ENCODE measurements around the gene TMEFF1. TPM values are rescaled to one million over a fixed set of nuclear protein-coding genes. Genes with fewer than 3 reads are reported as not detected.

Gene TMEFF1
- total and polyA plus RNA-seq, 4 donors, result 0.01 to 0.77 (median 0.71) TPM; not detected in 1

DNA sequence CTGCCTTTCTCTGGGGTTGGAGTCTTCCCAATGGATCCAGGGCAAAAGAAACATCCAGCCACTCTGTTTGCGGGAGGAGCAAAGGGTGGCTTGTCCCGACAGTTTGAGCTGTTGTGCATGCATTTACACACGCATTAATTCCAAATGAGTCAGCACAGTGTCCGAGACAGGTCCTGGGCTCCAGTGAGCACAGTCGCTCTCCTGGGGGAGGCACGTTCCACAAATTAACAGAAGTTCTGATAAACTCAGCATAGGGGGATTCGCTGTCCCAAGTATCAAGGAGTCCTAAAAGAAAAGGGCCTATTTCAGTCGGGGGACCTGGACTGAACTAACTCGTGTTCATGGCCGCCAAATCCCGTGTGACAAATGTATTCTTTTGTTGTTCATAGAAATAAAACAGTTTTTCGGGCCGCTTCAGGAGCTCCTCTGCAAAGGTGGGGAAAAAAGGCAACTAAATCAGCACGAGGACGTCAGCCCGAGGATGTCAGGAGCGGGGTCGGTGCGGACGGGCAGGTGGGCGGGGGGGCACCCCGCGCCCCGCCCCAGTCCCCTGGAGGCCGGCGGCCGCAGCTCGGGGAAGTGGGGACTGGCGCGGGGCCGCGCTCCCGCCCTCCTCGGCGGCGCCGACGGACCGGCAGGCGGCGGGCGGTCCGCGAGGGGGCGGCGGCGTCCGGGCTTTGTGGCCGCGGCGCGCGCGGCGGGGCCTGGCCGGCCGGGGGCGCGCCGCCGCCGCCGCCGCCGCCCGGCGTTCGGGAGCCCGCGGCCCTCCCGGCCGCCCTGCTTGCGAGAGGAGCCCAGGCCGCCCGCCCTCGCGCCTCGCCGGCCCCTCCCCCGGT, 46.2 kb upstream of the TMEFF1 start, which contains the start of gene MSANTD3:
MSANTD3 (plus strand) TSS at position 614 of the 836 bp plus-strand sequence. CDS start 14,796 bp downstream, outside the sequence.
- Histone ChIP-seq H3K9ac (ENCODE audit: insufficient read depth in 1 of 2, low read length in 2 of 2) (peak within 1 kb of the TSS; percentile 75 to 92), H3K4me1 (ENCODE audit: control insufficient read depth in 5 of 5, insufficient read depth in 5 of 5, low read length in 5 of 5) (peaks cover 0 to 19% (median 11%) of the 10 kb centered on the region in 5 donors), H3K27ac (ENCODE audit: low read depth in 1 of 2, low read length in 1 of 2) (peak within 1 kb of the TSS; percentile 91 to 93), H3K4me3 (peak within 1 kb of the TSS; percentile 75), H3K9me3 (ENCODE audit: control insufficient read depth in 4 of 4, insufficient read depth in 3 of 4, low read length in 3 of 4) (peaks cover 0 to 1% (median 0%) of the 10 kb centered on the region in 4 donors), H3K36me3 (ENCODE audit: control insufficient read depth in 4 of 4, insufficient read depth in 4 of 4, low read length in 4 of 4) (no peaks in the 10 kb centered on the region), H3K27me3 (ENCODE audit: control insufficient read depth in 3 of 3, insufficient read depth in 3 of 3, low read length in 2 of 3) (no peaks in the 10 kb centered on the region)
- DNase-seq (peak; percentile 72 to 85 (median 74)), ATAC-seq (ENCODE audit: insufficient read depth, low FRiP score) (peak; percentile 70)
- TF ChIP-seq, protein P1, sequence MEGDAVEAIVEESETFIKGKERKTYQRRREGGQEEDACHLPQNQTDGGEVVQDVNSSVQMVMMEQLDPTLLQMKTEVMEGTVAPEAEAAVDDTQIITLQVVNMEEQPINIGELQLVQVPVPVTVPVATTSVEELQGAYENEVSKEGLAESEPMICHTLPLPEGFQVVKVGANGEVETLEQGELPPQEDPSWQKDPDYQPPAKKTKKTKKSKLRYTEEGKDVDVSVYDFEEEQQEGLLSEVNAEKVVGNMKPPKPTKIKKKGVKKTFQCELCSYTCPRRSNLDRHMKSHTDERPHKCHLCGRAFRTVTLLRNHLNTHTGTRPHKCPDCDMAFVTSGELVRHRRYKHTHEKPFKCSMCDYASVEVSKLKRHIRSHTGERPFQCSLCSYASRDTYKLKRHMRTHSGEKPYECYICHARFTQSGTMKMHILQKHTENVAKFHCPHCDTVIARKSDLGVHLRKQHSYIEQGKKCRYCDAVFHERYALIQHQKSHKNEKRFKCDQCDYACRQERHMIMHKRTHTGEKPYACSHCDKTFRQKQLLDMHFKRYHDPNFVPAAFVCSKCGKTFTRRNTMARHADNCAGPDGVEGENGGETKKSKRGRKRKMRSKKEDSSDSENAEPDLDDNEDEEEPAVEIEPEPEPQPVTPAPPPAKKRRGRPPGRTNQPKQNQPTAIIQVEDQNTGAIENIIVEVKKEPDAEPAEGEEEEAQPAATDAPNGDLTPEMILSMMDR (IDR thresholded peaks at IDR 0.05; ENCODE audit: control extremely low read depth, extremely low read depth), result no peak
- 0 to 1% methylated on average over 32 to 79 of the region's 80 CpGs for WGBS, 2 donors

DNA sequence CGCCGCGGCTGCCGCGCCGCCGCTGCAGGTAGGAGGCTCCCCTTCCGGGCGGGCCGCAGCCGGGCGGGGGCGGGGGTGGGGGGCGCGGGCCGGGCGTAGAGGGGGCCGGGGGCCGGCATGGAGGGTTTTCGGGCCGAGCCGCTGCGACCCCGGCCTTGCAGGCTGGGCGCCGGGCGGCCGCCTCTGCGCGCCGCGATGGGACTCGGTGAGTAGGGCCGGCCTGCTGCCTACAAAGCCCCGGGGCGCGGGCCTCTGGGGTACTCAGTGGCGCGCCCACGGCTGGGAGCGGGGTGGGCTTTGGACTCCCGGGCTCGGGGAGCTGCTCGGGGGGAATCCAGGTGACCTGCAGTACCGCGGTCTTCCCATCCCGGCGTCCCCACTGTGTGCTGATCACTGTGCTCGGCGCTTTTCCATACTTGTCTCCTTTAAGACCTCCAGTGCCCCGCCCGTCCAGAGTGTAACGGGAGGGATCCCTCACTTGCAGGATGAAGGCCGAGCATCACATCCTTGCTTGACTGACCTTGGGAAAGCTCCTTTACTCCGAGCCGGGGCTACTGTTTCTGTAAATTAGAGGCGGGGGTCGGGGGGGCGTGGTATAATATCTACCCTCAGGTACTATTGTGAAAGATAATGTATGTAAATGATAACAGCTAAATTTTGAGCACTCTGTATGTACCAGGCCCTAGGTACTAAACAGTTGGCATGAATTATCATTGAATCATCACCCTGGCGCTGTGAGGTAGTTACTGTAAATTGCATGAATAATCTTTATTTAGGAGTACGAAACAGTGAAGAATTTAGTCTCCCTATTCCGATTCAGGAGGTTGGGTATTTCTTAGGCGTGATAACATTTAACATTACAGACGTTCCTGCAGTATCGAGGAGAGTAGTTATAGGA, 45.3 kb upstream of the TMEFF1 start:
- Histone ChIP-seq H3K9me3 (ENCODE audit: control insufficient read depth in 4 of 4, insufficient read depth in 3 of 4, low read length in 3 of 4) (peaks cover 0 to 1% (median 0%) of the 10 kb centered on the region in 4 donors), H3K9ac (ENCODE audit: insufficient read depth in 1 of 2, low read length in 2 of 2) (peak overlapping the region; percentile 75 to 92), H3K4me3 (peak overlapping the region; percentile 75), H3K27ac (ENCODE audit: low read depth in 1 of 2, low read length in 1 of 2) (peak overlapping the region; percentile 91 to 93), H3K4me1 (ENCODE audit: control insufficient read depth in 5 of 5, insufficient read depth in 5 of 5, low read length in 5 of 5) (peaks cover 0 to 19% (median 11%) of the 10 kb centered on the region in 5 donors), H3K27me3 (ENCODE audit: control insufficient read depth in 3 of 3, insufficient read depth in 3 of 3, low read length in 2 of 3) (no peaks in the 10 kb centered on the region), H3K36me3 (ENCODE audit: control insufficient read depth in 4 of 4, insufficient read depth in 4 of 4, low read length in 4 of 4) (no peaks in the 10 kb centered on the region)
- WGBS, 2 donors, result 6 to 9% methylated on average over 44 to 63 of the region's 65 CpGs
- TF ChIP-seq, protein P1 (IDR thresholded peaks at IDR 0.05; ENCODE audit: control extremely low read depth, extremely low read depth), result no peak
- peak; percentile 1 for ATAC-seq (ENCODE audit: insufficient read depth, low FRiP score)
- DNase-seq, result peak; percentile 56 to 67 (median 64)

DNA sequence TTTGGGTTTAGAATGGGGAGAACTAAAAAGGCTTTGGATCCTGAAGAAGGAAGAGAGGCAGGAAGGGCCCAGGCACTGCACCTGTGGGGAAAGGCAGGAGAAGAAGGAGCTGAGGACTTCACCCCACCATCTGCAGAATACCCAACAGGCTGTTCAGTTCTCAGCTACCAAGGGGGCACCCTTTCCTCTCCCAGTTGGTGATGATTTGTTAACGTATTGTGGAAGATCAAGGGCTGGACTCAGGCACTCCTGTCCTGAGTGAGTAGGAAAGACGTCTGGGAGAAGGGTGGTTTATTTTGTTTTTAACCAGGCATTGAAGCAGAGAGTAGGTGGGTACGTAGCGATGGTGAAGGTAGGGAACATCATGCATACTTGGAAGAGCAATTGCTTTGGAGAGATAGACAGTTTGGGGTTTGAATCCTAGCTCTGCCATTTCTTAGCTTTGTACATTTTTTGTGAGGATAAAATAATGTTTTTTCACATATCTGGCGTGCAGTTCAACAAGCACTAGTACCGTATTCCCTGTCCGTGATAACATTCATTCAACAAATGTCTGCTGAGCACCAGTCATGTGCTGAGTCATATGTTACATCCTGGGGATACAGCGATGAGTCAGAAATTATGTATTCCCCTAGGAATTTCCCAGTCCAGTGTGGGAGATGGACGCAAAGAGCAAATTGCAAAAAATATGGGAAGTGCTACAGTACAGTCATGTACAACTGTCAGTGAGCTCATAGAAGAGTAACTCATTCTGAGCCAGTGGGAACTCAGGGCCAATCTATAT, 43.9 kb upstream of the TMEFF1 start:
- H3K27ac ChIP-seq (ENCODE audit: low read depth in 1 of 2, low read length in 1 of 2), result peak overlapping the region; percentile 69 to 93

More for the DNA sequence above, 43.9 kb upstream of the TMEFF1 start:
- Histone ChIP-seq H3K4me1 (ENCODE audit: control insufficient read depth in 5 of 5, insufficient read depth in 5 of 5, low read length in 5 of 5) (peaks cover 0 to 19% (median 11%) of the 10 kb centered on the region in 5 donors), H3K27me3 (ENCODE audit: control insufficient read depth in 3 of 3, insufficient read depth in 3 of 3, low read length in 2 of 3) (no peaks in the 10 kb centered on the region), H3K9ac (ENCODE audit: insufficient read depth in 1 of 2, low read length in 2 of 2) (no peak overlapping the region), H3K9me3 (ENCODE audit: control insufficient read depth in 4 of 4, insufficient read depth in 3 of 4, low read length in 3 of 4) (peaks cover 0 to 1% (median 0%) of the 10 kb centered on the region in 4 donors), H3K36me3 (ENCODE audit: control insufficient read depth in 4 of 4, insufficient read depth in 4 of 4, low read length in 4 of 4) (no peaks in the 10 kb centered on the region), H3K4me3 (no peak overlapping the region)
- 69 to 76% methylated on average over 9 of the region's 9 CpGs for WGBS, 2 donors
- no peak for DNase-seq
- TF ChIP-seq, protein P1 (IDR thresholded peaks at IDR 0.05; ENCODE audit: control extremely low read depth, extremely low read depth), result no peak
- ATAC-seq (ENCODE audit: insufficient read depth, low FRiP score), result peak; percentile 67
